Prostate gland (tissue), 2 donors: ENCODE results near the gene TMTC1.

Source experiments
- POLR2A ChIP-seq: fragments of 450-650 bp; IDR thresholded peaks from one replicate; pipeline ENCODE4 v1.6.1; 2016; ENCODE audit warnings: antibody characterized with exemption, mild to moderate bottlenecking
- POLR2AphosphoS5 ChIP-seq: sonication (generic); formaldehyde crosslinking; IDR thresholded peaks from one replicate; pipeline ENCODE4 v1.6.1; 2017; ENCODE audit warnings: antibody characterized with exemption
- TF ChIP-seq, protein P1 (sequence below), 4 experiments: fragments of 200-600 bp in 2 of 4; fragments of 450-650 bp in 2 of 4; sonication (generic) in 2 of 4; IDR thresholded peaks; 1 replicate in 3 of 4; 2 replicates in 1 of 4; pipeline ENCODE4 v1.5.1; 2016 to 2019; ENCODE audit warnings: antibody characterized with exemption in 4 of 4, mild to moderate bottlenecking in 2 of 4, moderate library complexity in 2 of 4

DNA sequence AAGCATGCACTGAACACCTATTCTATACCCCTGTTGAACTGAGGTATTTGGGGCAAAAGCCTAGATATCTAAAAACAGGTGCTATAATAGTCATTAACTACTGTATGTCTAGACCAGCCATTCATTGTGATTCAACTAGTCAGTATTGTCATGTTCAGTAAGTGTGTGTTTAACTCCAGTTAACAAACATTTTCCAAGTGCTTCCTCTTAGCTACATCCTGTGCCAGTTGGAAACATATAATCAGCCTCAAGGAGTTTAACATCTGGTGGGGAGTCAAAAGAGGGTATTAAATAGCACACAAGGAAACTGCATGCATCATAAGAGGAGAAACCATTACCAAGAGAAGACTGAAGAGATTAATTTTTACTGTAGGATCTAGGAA lies 20.4 kb downstream of the TMTC1 start:
- TF ChIP-seq, protein P1, sequence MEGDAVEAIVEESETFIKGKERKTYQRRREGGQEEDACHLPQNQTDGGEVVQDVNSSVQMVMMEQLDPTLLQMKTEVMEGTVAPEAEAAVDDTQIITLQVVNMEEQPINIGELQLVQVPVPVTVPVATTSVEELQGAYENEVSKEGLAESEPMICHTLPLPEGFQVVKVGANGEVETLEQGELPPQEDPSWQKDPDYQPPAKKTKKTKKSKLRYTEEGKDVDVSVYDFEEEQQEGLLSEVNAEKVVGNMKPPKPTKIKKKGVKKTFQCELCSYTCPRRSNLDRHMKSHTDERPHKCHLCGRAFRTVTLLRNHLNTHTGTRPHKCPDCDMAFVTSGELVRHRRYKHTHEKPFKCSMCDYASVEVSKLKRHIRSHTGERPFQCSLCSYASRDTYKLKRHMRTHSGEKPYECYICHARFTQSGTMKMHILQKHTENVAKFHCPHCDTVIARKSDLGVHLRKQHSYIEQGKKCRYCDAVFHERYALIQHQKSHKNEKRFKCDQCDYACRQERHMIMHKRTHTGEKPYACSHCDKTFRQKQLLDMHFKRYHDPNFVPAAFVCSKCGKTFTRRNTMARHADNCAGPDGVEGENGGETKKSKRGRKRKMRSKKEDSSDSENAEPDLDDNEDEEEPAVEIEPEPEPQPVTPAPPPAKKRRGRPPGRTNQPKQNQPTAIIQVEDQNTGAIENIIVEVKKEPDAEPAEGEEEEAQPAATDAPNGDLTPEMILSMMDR (IDR thresholded peaks at IDR 0.05) = no peak
- TF ChIP-seq POLR2AphosphoS5 (no peak), POLR2A (no peak)
